Osteoblast (primary cell): ENCODE results near the gene DOCK1. TPM values are rescaled to one million over a fixed set of nuclear protein-coding genes. Genes with fewer than 3 reads are reported as not detected.

Experiments used
- DNase-seq: peaks from one replicate; pipeline ENCODE4 v3.0.0; 2011; ENCODE audit warnings: low spot score, mixed read lengths; ENCODE audit not compliant: insufficient read length; ENCODE audit errors: missing footprints
- H2AFZ ChIP-seq: 2 replicates; pipeline ENCODE4 v1.6.0; 2011; ENCODE audit warnings: mild to moderate bottlenecking, low read length
- H3K27ac ChIP-seq: 2 replicates; pipeline ENCODE4 v1.5.1; 2011; ENCODE audit warnings: mild to moderate bottlenecking, low read depth, low read length, moderate library complexity
- H3K27me3 ChIP-seq: 2 replicates; pipeline ENCODE4 v1.6.0; 2012; ENCODE audit warnings: mild to moderate bottlenecking, control low read depth, inconsistent platforms, low read length, moderate library complexity; ENCODE audit not compliant: insufficient read depth
- H3K36me3 ChIP-seq: 2 replicates; pipeline ENCODE4 v1.5.1; 2011; ENCODE audit warnings: mild to moderate bottlenecking, low read length, control low read depth, moderate library complexity; ENCODE audit not compliant: insufficient read depth
- H3K4me1 ChIP-seq: 2 replicates; pipeline ENCODE4 v1.5.1; 2011; ENCODE audit warnings: mild to moderate bottlenecking, low read length, control low read depth, moderate library complexity; ENCODE audit not compliant: insufficient read depth
- H3K4me2 ChIP-seq: 2 replicates; pipeline ENCODE4 v1.6.0; 2011; ENCODE audit warnings: mild to moderate bottlenecking, low read length; ENCODE audit not compliant: insufficient read depth
- H3K4me3 ChIP-seq: fragments of 200-600 bp; sonication (generic); 3 replicates; pipeline ENCODE4 v1.5.1; 2012; ENCODE audit warnings: mild to moderate bottlenecking, low read length, inconsistent platforms; ENCODE audit not compliant: insufficient read depth
- H3K79me2 ChIP-seq: 2 replicates; pipeline ENCODE4 v1.6.0; 2012; ENCODE audit warnings: mild to moderate bottlenecking, low read length, control low read depth, inconsistent platforms; ENCODE audit not compliant: insufficient read depth
- H3K9me3 ChIP-seq: 2 replicates; pipeline ENCODE4 v1.5.1; 2011; ENCODE audit warnings: low read depth, low read length, control low read depth
- H4K20me1 ChIP-seq: 2 replicates; pipeline ENCODE4 v1.6.0; 2012; ENCODE audit warnings: mild to moderate bottlenecking, low read length, control low read depth; ENCODE audit not compliant: insufficient read depth
- CTCF ChIP-seq: IDR thresholded peaks from 2 replicates; pipeline ENCODE4 v1.5.1; 2011; ENCODE audit warnings: mild to moderate bottlenecking, low read depth, low read length, moderate library complexity; ENCODE audit errors: extremely low read depth
- total RNA-seq: library from RNA; depleted of rRNA; stranded (reverse); fragments of >200 nt; gene quantifications from 2 replicates; pipeline ENCODE4 v1.2.3, GENCODE V29; 2012

The DOCK1 gene
- total RNA-seq, 1 donor = 80.3 TPM

DNA sequence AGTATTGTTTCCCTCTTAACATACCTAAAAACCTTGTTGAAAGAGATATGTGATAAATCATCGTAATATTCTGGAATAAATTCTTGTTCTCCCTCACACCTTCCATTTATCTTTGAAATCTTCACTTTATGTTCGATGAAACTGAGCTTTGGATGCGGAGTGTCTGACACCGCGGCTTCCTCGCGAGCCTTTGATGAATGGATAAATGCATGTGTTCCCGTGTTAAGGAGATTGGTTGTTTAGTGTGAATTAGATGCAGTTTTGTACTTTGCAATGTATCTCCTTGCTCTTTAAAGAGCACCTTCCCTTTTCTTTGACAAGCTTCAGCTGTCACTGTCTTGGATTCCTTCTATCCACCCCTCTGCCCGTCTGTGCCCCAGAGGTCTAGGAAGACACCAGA is 138.1 kb downstream of the DOCK1 start:
- no peak overlapping the region for H3K4me2 ChIP-seq
- H3K27ac ChIP-seq = no peak overlapping the region
- no peak overlapping the region for H2AFZ ChIP-seq
- H3K27me3 ChIP-seq = no peaks in the 10 kb centered on the region
- H3K9me3 ChIP-seq = no peaks in the 10 kb centered on the region
- H3K36me3 ChIP-seq = peaks cover 54% of the 10 kb centered on the region
- H3K79me2 ChIP-seq = peaks cover 3% of the 10 kb centered on the region
- TF ChIP-seq CTCF = no peak
- no peak overlapping the region for H3K4me3 ChIP-seq
- H3K4me1 ChIP-seq = peaks cover 20% of the 10 kb centered on the region
- DNase-seq = no peak
- H4K20me1 ChIP-seq = peaks cover 31% of the 10 kb centered on the region

DNA sequence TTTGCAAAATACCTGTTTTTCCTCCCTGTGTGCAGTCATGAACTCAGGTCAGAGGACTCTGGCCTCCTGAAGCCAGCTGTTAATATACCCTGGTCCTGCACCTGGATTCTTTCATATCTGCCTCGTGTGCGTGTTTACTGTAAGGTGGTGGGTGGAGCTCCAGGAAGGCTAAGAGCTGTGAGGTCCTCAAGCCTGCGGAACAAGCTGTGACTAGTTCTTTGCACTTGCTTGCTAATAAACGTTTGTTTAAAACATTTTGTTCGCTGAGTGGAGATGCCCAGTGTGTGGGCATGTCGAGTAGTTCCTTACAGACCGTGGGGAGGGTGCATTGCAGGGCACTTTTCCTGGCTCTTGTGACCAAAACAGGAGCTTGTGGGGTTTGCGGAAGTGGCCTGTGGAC is 139.0 kb downstream of the DOCK1 start:
- TF ChIP-seq CTCF = no peak
- peaks cover 20% of the 10 kb centered on the region for H3K4me1 ChIP-seq
- H3K9me3 ChIP-seq = no peaks in the 10 kb centered on the region
- no peak overlapping the region for H2AFZ ChIP-seq
- H3K36me3 ChIP-seq = peaks cover 45% of the 10 kb centered on the region
- H3K4me3 ChIP-seq = no peak overlapping the region
- H3K79me2 ChIP-seq = peaks cover 3% of the 10 kb centered on the region
- H3K27ac ChIP-seq = no peak overlapping the region
- DNase-seq = no peak
- peaks cover 34% of the 10 kb centered on the region for H4K20me1 ChIP-seq
- H3K27me3 ChIP-seq = no peaks in the 10 kb centered on the region
- H3K4me2 ChIP-seq = no peak overlapping the region

DNA sequence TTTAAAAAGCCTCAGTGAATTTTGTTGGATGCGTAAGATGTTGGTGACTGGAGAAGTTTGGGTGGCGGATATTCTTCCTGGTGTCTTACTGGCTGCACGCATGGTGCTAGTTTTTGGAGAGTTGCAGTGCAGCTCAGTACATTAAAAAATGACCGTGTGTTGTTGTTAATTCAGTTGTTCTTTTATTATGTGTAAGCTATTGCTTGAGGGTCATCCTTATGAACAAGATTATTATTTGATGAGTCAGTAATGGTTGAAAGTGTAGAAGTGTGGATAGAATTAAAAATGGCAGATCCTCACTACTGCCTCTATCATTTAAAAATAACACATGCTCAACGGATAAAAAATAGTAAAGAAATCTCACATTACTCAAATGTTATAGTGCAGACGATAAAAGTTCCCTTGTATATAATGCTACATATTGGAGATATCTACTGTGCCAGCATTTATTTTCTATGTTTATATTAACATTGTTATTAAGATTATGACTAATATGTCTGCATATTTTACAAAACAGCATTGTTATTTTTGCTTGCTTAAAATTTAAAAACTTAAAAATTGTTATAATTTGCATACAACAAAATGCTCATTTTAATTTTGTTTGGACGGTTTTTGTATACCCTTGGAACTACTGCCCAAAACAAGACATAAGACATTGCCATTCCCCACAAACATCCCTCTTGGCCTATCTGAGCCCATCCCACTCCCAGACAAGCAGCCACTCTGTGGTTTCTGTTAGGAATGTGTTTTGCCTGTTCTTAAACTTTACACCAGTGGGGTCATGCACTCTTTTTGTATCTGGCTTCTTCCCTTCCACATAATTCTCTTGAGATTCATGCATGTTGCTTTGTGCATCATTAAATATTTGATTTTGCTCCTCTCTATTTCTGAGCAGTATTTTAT is 142.0 kb downstream of the DOCK1 start:
- H3K36me3 ChIP-seq = peaks cover 28% of the 10 kb centered on the region
- DNase-seq = no peak
- H3K27me3 ChIP-seq = no peaks in the 10 kb centered on the region
- H2AFZ ChIP-seq = no peak overlapping the region
- no peak overlapping the region for H3K27ac ChIP-seq
- H3K79me2 ChIP-seq = peaks cover 3% of the 10 kb centered on the region
- H3K4me3 ChIP-seq = no peak overlapping the region
- H3K9me3 ChIP-seq = no peaks in the 10 kb centered on the region
- peaks cover 6% of the 10 kb centered on the region for H3K4me1 ChIP-seq
- no peak for TF ChIP-seq CTCF
- peaks cover 28% of the 10 kb centered on the region for H4K20me1 ChIP-seq
- H3K4me2 ChIP-seq = no peak overlapping the region

GRCh38 chr10:127047878-127048238 is 142.6 kb downstream of the DOCK1 start:
- Histone ChIP-seq H3K4me2 (no peak overlapping the region), H3K79me2 (peaks cover 3% of the 10 kb centered on the region), H3K4me3 (no peak overlapping the region), H3K9me3 (no peaks in the 10 kb centered on the region), H4K20me1 (peaks cover 28% of the 10 kb centered on the region), H2AFZ (no peak overlapping the region), H3K36me3 (peaks cover 21% of the 10 kb centered on the region), H3K4me1 (peaks cover 6% of the 10 kb centered on the region), H3K27me3 (no peaks in the 10 kb centered on the region), H3K27ac (no peak overlapping the region)
- DNase-seq = no peak
- TF ChIP-seq CTCF = no peak
